GM10248 (cell line): Measurements from ENCODE around the gene OSBPL8.
A peak's percentile ranks its signal among the peaks of the same experiment; 100 is the strongest.

Source experiments
- CTCF ChIA-PET: fragments of 300-600 bp; sonication (Branson Sonifier 250); formaldehyde crosslinking; extraction: SDS; loops from one replicate; lab custom pipeline; 2021; ENCODE audit warnings: antibody characterized with exemption; lab: Yijun Ruan, JAX
- POLR2A ChIA-PET: fragments of 350-650 bp; sonication (Branson Sonifier 250); formaldehyde crosslinking; extraction: SDS; loops from one replicate; lab custom pipeline; 2020; ENCODE audit warnings: antibody characterized with exemption; lab: Yijun Ruan, JAX
- DNase-seq: peaks from one replicate; pipeline ENCODE4 v3.0.0; 2012; ENCODE audit errors: extremely low spot score
- TF ChIP-seq, protein P1 (sequence below): IDR thresholded peaks from 2 replicates; pipeline ENCODE4 v1.5.1; 2012; ENCODE audit warnings: mild to moderate bottlenecking, low read depth; ENCODE audit errors: extremely low read depth, missing control alignments, control extremely low read depth

OSBPL8 gene

DNA sequence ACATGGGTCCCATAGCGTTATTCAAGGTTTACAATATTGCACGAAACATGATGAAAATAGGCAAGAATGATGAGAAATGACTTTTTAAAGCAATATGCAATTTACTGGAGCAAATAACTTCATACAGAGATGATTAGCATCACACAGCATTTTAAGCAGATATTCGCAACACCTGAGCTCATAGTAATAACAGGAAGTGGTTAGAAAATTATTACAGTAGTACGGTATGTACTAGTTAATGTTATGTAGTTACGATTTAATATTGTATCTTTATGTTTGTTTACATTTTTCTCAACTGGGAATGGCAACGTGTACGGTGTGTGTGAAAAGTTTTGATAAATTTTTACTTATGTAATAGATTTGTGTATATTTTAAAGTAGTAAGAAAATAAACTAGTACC lies 102.6 kb downstream of the OSBPL8 start:
- TF ChIP-seq, protein P1, sequence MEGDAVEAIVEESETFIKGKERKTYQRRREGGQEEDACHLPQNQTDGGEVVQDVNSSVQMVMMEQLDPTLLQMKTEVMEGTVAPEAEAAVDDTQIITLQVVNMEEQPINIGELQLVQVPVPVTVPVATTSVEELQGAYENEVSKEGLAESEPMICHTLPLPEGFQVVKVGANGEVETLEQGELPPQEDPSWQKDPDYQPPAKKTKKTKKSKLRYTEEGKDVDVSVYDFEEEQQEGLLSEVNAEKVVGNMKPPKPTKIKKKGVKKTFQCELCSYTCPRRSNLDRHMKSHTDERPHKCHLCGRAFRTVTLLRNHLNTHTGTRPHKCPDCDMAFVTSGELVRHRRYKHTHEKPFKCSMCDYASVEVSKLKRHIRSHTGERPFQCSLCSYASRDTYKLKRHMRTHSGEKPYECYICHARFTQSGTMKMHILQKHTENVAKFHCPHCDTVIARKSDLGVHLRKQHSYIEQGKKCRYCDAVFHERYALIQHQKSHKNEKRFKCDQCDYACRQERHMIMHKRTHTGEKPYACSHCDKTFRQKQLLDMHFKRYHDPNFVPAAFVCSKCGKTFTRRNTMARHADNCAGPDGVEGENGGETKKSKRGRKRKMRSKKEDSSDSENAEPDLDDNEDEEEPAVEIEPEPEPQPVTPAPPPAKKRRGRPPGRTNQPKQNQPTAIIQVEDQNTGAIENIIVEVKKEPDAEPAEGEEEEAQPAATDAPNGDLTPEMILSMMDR: no peak
- POLR2A ChIA-PET: no interaction called here
- CTCF ChIA-PET: interaction anchor here (0.8 to 3.6 kb wide), 12 partner anchors 8 to 973 kb away, joined by 3 to 27 read pairs (median 4); partner anchors contain the start of gene OSBPL8
- no peak for DNase-seq

DNA sequence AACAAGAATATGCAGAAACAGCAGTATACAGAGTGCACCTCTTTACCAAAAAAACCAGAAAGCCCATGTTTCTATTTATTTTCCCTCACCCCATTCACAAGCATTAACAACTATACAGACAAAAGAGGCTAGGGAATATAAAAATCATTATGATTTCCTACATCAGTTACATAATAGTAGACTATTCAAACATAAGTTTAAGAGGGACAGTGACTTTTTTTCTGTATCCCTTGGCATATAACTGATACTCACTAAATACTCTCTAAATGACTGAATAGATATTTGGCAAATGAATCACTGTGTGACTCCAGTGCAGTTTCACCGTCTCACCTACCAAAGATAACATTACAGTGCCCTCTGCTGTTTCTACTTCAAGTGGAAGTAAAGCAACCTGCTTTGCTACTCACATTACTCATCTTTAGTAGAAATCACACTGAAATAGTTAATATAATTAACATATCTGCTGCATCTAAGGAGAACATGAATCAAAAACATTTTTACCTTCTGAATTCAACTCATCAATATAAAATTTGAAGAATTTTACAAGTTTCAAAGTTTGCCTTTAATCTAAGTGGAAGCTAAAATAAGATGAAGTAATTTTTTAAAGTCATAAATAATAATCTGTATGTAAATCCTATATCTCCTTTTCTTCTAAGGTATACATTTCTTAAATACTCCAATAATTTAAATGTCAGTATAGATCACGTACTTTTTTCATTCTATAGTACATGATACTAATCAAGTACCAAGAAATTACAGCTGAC lies 103.8 kb downstream of the OSBPL8 start:
- peak; percentile 56 for DNase-seq
- CTCF ChIA-PET: interaction anchor here (0.6 to 3.6 kb wide), 23 partner anchors 9 to 972 kb away, joined by 3 to 27 read pairs (median 4); partner anchors contain the start of genes BBS10 and OSBPL8
- TF ChIP-seq, protein P1: peak; percentile 67
- POLR2A ChIA-PET: no interaction called here

DNA sequence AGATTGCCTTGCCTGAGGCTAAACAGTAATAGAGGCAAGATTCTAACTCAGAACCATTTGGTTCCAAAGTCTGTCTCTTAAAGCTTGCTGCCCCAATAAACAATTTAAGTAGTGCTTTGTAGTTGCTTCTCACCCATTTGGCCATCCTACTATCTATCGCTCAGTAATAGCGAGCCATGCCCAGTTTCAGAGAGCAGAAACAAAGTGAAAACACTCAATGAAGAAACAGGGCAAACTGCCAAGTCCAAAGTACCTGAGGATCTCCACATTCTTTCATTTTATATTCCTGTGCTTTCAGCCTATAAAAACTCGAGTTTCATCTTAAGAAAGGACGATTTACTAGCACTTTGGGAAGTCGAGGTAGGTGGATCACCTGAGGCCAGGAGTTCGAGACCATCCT lies 108.0 kb downstream of the OSBPL8 start:
- ChIA-PET POLR2A (no interaction called here), CTCF (no interaction called here)
- DNase-seq: no peak
- TF ChIP-seq, protein P1: no peak

DNA sequence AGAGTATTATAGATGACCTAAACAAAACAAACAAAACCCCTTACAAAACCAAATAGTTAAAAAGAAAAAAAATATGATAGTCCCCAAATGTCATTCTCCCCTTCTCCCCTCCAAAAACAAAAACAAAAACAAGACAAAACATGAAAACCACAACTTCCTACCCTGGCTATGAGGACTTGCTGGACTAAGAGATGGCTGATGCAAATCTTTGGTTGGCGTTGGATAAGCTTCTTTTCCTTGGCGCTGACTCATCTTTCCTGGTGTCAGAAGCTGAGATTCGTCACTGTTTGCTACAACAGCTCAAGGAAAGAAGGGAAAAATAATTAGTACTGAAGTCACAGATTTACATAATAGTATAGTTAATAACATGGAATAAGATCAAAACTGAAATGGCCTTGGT lies 108.9 kb downstream of the OSBPL8 start:
- no peak for DNase-seq
- TF ChIP-seq, protein P1: no peak
- POLR2A ChIA-PET: no interaction called here
- CTCF ChIA-PET: no interaction called here

DNA sequence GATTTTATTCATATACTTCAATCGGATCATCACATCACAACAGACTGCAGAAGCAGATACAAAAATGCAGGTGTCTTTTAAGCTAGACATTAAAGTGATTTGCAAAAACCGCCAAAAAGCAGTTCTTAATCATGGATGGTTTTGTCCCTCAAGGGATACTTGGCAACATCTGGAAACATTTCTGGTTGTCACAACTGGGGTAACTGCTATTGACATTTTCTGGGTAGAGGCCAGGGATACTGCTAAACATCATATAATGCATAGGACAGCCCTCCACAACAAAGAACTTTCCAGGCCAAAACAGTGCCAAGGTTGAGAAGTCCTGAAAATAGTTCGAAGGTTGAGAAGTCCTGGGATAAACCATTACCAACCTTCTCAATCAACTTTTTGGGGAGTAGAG lies 109.6 kb downstream of the OSBPL8 start:
- TF ChIP-seq, protein P1: no peak
- POLR2A ChIA-PET: no interaction called here
- CTCF ChIA-PET: no interaction called here
- DNase-seq: no peak

DNA sequence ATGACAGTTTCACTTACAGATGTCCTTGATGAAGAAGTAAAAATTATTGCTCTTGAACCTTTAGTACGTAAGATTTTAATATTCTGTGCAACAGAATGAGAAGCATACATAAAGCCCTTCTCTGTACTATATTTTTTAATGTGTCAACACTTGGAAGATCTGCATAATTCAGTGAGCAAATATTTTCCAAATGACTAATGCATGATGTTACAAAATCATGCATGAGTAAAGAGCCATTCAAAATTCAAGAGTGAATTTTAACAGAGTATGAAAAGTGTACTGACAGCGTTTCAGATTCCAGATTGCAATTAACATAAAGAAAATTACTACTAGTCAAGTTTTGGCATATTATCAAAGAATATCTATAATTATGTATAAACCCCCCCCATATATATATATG lies 110.0 kb downstream of the OSBPL8 start:
- DNase-seq: no peak
- TF ChIP-seq, protein P1: no peak
- ChIA-PET POLR2A (no interaction called here), CTCF (no interaction called here)
